Lung (tissue), 12 donors: ENCODE measurements around the gene CLDN16. TPM values are rescaled to one million over a fixed set of nuclear protein-coding genes. Genes with fewer than 3 reads are reported as not detected.
A peak's percentile ranks its signal among the peaks of the same experiment; 100 is the strongest.

ENCODE experiments used
- ATAC-seq: fragments of 200-7000 bp; cut with Tn5 transposase; one replicate; pipeline ENCODE4 v1.9.1; 2020; ENCODE audit warnings: moderate number of reproducible peaks; ENCODE audit not compliant: insufficient read depth, low FRiP score
- DNase-seq, 3 donors: peaks; one replicate each; pipeline ENCODE4 v3.0.0-alpha.2; 2013 to 2017
- H3K27ac ChIP-seq, 2 donors: one replicate each; pipeline ENCODE4 v1.5.1; 2013; ENCODE audit warnings: mild to moderate bottlenecking in 2 of 2, moderate library complexity in 2 of 2, control low read depth in 1 of 2, inconsistent platforms in 1 of 2, low read depth in 1 of 2, low read length in 1 of 2
- H3K27me3 ChIP-seq, 3 donors: one replicate each; pipeline ENCODE4 v1.5.1; 2013; ENCODE audit warnings: low read length in 2 of 3; ENCODE audit not compliant: control insufficient read depth in 3 of 3, insufficient read depth in 3 of 3
- H3K36me3 ChIP-seq, 4 donors: one replicate each; pipeline ENCODE4 v1.5.1; 2013; ENCODE audit warnings: low read length in 4 of 4, mild to moderate bottlenecking in 1 of 4, moderate library complexity in 1 of 4; ENCODE audit not compliant: control insufficient read depth in 4 of 4, insufficient read depth in 4 of 4
- H3K4me1 ChIP-seq, 5 donors: one replicate each; pipeline ENCODE4 v1.5.1; 2013; ENCODE audit warnings: low read length in 5 of 5, mild to moderate bottlenecking in 2 of 5, moderate library complexity in 1 of 5; ENCODE audit not compliant: control insufficient read depth in 5 of 5, insufficient read depth in 5 of 5
- H3K4me3 ChIP-seq: one replicate; pipeline ENCODE4 v1.5.1; 2013; ENCODE audit warnings: mild to moderate bottlenecking, control low read depth, moderate library complexity
- H3K9ac ChIP-seq, 2 donors: one replicate each; pipeline ENCODE4 v1.5.1; 2013; ENCODE audit warnings: low read length in 2 of 2, control low read depth in 1 of 2; ENCODE audit not compliant: insufficient read depth in 1 of 2
- H3K9me3 ChIP-seq, 4 donors: one replicate each; pipeline ENCODE4 v1.5.1; 2013; ENCODE audit warnings: low read length in 3 of 4, mild to moderate bottlenecking in 1 of 4, moderate library complexity in 1 of 4; ENCODE audit not compliant: control insufficient read depth in 4 of 4, insufficient read depth in 3 of 4
- WGBS, 2 donors: extraction: QIAGEN DNeasy Blood & Tissue Kit; methylation state at CpG; one replicate each; pipeline ENCODE4 v1.1.7; 2013; 5-methylcytosine and 5-hydroxymethylcytosine counted together
- polyA plus RNA-seq, 2 donors: library from polyadenylated mRNA; stranded (reverse); fragments of 200-250 nt; gene quantifications; one replicate each; pipeline ENCODE4 v1.2.1, GENCODE V29; 2013
- total RNA-seq, 2 donors: library from RNA; depleted of rRNA in 1 of 2; stranded (reverse); fragments of >200 nt in 1 of 2; gene quantifications; one replicate each; pipeline ENCODE4 v1.2.1, GENCODE V29; 2014 to 2021
- TF ChIP-seq, protein P1 (sequence below): IDR thresholded peaks from 2 replicates; pipeline ENCODE4 v1.5.1; 2012; ENCODE audit warnings: mild to moderate bottlenecking; ENCODE audit errors: control extremely low read depth, extremely low read depth
- donor health status: control.
- donor health status: control.
- donor health status: Bipolar disorder and iron deficiency.
- donor health status: healthy.
- donor health status: DM: yes; HTN: yes; CAD: no.

The CLDN16 gene
- total and polyA plus RNA-seq, 4 donors = 0.16 to 2.0 (median 0.45) TPM

DNA sequence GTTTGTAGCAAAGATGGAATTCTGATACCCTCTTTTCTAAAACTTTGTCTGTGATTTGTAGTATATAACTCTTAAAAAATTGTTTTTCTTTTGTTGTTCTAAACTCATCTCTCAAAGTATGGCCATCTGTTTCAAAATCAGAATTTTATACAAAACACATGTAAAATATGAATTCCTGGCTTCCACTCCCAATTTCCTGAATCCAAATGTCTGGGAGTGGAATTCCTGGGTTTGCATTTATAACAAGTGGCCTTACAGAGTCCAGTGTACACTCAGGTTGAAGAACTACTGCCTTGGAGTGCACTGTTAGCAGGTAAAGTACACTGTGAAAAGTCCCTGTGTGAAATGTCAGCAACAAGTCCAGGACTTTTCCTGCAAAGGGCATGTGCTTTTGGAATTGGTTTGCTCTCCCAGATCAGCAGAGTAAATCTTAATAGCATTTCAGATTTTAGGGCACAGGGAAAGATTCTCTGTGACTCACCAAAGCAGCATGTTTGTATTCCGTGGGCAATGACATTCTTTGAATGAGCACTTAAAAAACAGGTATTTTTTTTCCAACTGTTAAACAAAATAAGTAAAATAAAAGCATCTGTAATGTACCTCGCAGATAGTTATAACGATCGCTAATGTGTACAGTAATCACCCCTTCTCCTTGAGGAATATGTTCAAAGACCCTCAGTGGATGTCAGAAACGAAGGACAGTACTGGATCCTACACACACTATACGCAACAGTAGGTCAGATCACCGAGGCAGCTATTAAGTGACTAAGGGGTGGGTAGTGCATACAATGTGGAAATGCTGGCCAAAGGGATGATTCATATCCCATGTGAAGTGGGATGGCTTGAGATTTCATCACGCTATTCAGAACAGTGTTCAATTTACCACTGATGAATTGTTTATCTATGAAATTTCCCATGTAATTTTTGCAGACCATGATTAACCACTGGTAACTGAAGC, 2.0 kb upstream of the CLDN16 start:
- no peak overlapping the region for H3K9ac ChIP-seq

DNA sequence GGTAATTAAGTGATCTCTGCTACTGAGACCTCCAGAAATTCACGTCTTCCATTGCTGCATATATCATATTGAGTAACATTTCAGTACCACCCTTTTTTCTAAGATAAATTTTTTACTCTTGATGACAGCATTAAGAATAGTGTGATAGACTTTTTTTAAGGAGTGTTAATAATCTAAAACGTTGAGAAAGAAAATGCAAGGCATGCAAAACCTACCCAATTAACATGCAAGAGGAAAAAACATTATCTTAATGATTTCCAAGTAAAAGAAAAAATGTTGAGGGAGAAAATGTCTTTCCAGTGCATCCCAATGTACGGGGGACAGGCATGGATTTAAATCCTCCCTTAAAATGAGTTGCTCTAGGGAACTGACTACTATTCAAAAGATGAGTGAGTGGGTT, 740 bp downstream of the CLDN16 start:
- TF ChIP-seq, protein P1, sequence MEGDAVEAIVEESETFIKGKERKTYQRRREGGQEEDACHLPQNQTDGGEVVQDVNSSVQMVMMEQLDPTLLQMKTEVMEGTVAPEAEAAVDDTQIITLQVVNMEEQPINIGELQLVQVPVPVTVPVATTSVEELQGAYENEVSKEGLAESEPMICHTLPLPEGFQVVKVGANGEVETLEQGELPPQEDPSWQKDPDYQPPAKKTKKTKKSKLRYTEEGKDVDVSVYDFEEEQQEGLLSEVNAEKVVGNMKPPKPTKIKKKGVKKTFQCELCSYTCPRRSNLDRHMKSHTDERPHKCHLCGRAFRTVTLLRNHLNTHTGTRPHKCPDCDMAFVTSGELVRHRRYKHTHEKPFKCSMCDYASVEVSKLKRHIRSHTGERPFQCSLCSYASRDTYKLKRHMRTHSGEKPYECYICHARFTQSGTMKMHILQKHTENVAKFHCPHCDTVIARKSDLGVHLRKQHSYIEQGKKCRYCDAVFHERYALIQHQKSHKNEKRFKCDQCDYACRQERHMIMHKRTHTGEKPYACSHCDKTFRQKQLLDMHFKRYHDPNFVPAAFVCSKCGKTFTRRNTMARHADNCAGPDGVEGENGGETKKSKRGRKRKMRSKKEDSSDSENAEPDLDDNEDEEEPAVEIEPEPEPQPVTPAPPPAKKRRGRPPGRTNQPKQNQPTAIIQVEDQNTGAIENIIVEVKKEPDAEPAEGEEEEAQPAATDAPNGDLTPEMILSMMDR = no peak
- no peaks in the 10 kb centered on the region for H3K27me3 ChIP-seq
- H3K4me1 ChIP-seq = no peaks in the 10 kb centered on the region
- WGBS, 2 donors = 71 to 80% methylated on average over 3 of the region's 3 CpGs
- no peak overlapping the region for H3K4me3 ChIP-seq
- H3K9ac ChIP-seq = no peak overlapping the region
- no peaks in the 10 kb centered on the region for H3K9me3 ChIP-seq
- ATAC-seq (no peak), DNase-seq (no peak)
- H3K36me3 ChIP-seq = no peaks in the 10 kb centered on the region
- H3K27ac ChIP-seq = no peak overlapping the region

More for the DNA sequence above, 2.0 kb upstream of the CLDN16 start:
- peak; percentile 45 for ATAC-seq
- H3K27ac ChIP-seq = peak overlapping the region in 1 of 2 donors; percentile 52
- peak in 1 of 3 donors; percentile 6 for DNase-seq
- no peaks in the 10 kb centered on the region for H3K36me3 ChIP-seq
- WGBS, 2 donors = 50 to 70% methylated on average over 8 of the region's 8 CpGs
- TF ChIP-seq, protein P1 = no peak
- no peaks in the 10 kb centered on the region for H3K27me3 ChIP-seq
- no peaks in the 10 kb centered on the region for H3K9me3 ChIP-seq
- no peak overlapping the region for H3K4me3 ChIP-seq
- no peaks in the 10 kb centered on the region for H3K4me1 ChIP-seq

DNA sequence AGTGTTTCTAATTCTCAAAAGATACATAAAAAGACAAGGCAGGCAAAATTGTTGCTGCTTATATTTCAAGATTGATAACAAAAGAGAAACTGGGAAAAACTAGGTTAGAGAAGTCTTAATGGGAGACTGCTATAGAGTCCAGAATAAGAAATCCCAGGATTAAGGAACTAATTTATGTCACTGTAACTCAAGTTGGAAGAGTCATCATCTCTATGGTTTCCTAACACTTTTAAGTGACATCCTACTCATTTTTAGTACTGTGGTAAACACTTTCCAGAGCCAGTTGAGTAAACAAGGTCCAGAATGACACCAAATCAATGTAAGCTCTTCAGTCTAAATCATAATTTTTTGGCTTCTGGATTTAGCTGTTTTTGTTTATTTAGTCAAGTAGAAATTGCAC, 8.0 kb downstream of the CLDN16 start:
- H3K27ac ChIP-seq = no peak overlapping the region
- H3K27me3 ChIP-seq = no peaks in the 10 kb centered on the region
- ATAC-seq (no peak), DNase-seq (no peak)
- no peaks in the 10 kb centered on the region for H3K9me3 ChIP-seq
- H3K4me1 ChIP-seq = no peaks in the 10 kb centered on the region
- no peaks in the 10 kb centered on the region for H3K36me3 ChIP-seq
- H3K9ac ChIP-seq = no peak overlapping the region
- H3K4me3 ChIP-seq = no peak overlapping the region
- TF ChIP-seq, protein P1 = no peak
